ENCODE measurements around the gene BRD9. TPM values are rescaled to one million over a fixed set of nuclear protein-coding genes. Genes with fewer than 3 reads are reported as not detected.
"Not testable (repeated sequence)": the region's sequence is repeated elsewhere in the genome, so short reads cannot be mapped to it uniquely, and the experiment has no call there.

Gene BRD9
- total RNA-seq, 1 donor from 2014 or later = 22.4 TPM

DNA sequence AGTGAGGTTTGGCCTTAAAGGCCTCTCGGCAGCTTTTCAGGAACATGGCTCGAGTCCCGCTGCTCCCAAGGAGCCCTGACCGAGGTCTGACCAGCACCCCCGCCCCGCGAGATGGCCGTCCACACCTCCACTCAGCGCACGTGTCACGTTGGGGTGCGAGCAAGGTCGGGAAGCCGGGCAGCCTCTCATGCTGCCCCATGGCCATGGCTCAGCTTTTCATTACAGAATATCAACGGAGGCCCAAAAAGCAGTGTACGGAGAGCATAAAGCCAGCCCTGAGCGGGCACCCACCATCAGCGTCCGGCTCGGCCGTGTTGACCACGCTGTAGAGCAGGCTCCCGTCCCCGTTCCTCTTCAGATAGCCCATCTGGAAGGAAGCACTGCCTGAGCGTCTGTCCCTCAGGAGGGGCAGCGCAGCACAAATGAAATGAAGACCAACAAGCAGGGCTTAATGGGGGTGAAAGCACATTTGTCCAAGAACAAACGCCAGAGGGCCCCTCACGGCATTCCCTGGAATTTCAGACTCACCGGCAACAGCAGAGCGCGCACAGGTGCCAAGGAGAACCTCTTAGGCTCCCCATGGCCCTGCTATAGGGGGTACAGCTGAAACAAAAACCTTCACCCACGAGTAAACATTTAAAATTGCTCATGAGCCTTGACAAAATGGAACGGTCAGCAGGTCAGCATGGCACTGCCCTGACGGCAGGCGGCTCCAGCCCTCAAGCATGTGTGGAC, 11.6 kb downstream of the BRD9 start:
- Histone ChIP-seq H3K9ac (ENCODE audit: low read depth in 1 of 3, low read length in 3 of 3) (no peak overlapping the region), H3K27me3 (ENCODE audit: control insufficient read depth in 3 of 3, insufficient read depth in 3 of 3, low read length in 3 of 3) (no peaks in the 10 kb centered on the region), H3K36me3 (ENCODE audit: control insufficient read depth in 3 of 3, insufficient read depth in 3 of 3, low read length in 3 of 3) (peaks cover 69 to 74% (median 72%) of the 10 kb centered on the region in 3 donors), H3K27ac (ENCODE audit: low read depth, low read length) (no peak overlapping the region), H3K9me3 (ENCODE audit: control insufficient read depth in 3 of 3, low read length in 3 of 3) (no peaks in the 10 kb centered on the region), H3K4me3 (ENCODE audit: low read length in 3 of 3) (no peak overlapping the region), H3K4me1 (ENCODE audit: control insufficient read depth in 3 of 3, insufficient read depth in 3 of 3, low read length in 3 of 3) (no peaks in the 10 kb centered on the region)

DNA sequence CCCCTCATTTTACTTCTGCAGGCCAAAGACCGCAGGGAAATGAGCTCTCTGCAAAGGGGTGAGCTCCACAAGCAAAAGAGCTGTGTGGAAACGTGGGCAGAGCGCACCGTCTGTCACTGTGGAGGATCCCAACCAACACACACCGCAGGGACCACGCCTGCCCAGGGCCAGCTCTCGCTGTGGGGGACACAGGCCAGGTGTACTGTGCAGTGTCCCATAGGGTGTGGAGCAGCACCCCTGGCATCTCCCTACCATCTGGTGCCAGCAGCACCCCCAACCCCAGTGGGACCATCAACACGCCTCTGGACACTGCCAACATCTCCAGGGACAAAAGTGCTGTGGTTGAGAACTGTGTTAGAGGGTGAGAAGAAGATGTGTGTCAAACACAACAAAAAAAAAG, 13.9 kb downstream of the BRD9 start:
- H3K27ac ChIP-seq (ENCODE audit: low read depth, low read length); H3K4me1 ChIP-seq (ENCODE audit: control insufficient read depth in 3 of 3, insufficient read depth in 3 of 3, low read length in 3 of 3); H3K4me3 ChIP-seq (ENCODE audit: low read length in 3 of 3); H3K9ac ChIP-seq (ENCODE audit: low read depth in 1 of 3, low read length in 3 of 3); H3K9me3 ChIP-seq (ENCODE audit: control insufficient read depth in 3 of 3, low read length in 3 of 3); H3K27me3 ChIP-seq (ENCODE audit: control insufficient read depth in 3 of 3, insufficient read depth in 3 of 3, low read length in 3 of 3): not testable (repeated sequence)
- peaks cover 60 to 69% (median 69%) of the 10 kb centered on the region in 3 donors for H3K36me3 ChIP-seq (ENCODE audit: control insufficient read depth in 3 of 3, insufficient read depth in 3 of 3, low read length in 3 of 3)

DNA sequence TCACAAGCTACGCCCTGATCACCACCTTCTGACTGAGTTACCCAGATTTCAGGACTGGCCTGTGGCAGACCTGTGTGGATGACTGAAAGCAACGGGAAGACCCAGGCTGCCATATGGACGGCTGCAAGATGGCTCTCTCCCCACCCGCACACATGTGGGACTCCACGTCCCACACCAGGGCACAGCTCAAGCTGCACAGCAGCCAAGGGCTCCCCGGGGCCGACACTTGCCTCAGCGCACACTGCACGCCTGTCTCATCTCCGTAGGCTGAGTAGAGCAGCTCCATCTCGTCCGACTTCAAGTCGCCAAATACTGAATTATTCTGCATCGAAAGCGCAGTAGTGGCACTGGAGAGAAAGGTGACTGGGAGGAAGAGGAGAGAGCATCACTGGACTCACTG, 14.5 kb downstream of the BRD9 start:
- H3K27ac ChIP-seq (ENCODE audit: low read depth, low read length) = no peak overlapping the region
- H3K4me3 ChIP-seq (ENCODE audit: low read length in 3 of 3) = no peak overlapping the region
- no peaks in the 10 kb centered on the region for H3K4me1 ChIP-seq (ENCODE audit: control insufficient read depth in 3 of 3, insufficient read depth in 3 of 3, low read length in 3 of 3)
- H3K36me3 ChIP-seq (ENCODE audit: control insufficient read depth in 3 of 3, insufficient read depth in 3 of 3, low read length in 3 of 3) = peaks cover 58 to 68% (median 67%) of the 10 kb centered on the region in 3 donors
- no peaks in the 10 kb centered on the region for H3K9me3 ChIP-seq (ENCODE audit: control insufficient read depth in 3 of 3, low read length in 3 of 3)
- H3K27me3 ChIP-seq (ENCODE audit: control insufficient read depth in 3 of 3, insufficient read depth in 3 of 3, low read length in 3 of 3) = no peaks in the 10 kb centered on the region
- H3K9ac ChIP-seq (ENCODE audit: low read depth in 1 of 3, low read length in 3 of 3) = no peak overlapping the region

DNA sequence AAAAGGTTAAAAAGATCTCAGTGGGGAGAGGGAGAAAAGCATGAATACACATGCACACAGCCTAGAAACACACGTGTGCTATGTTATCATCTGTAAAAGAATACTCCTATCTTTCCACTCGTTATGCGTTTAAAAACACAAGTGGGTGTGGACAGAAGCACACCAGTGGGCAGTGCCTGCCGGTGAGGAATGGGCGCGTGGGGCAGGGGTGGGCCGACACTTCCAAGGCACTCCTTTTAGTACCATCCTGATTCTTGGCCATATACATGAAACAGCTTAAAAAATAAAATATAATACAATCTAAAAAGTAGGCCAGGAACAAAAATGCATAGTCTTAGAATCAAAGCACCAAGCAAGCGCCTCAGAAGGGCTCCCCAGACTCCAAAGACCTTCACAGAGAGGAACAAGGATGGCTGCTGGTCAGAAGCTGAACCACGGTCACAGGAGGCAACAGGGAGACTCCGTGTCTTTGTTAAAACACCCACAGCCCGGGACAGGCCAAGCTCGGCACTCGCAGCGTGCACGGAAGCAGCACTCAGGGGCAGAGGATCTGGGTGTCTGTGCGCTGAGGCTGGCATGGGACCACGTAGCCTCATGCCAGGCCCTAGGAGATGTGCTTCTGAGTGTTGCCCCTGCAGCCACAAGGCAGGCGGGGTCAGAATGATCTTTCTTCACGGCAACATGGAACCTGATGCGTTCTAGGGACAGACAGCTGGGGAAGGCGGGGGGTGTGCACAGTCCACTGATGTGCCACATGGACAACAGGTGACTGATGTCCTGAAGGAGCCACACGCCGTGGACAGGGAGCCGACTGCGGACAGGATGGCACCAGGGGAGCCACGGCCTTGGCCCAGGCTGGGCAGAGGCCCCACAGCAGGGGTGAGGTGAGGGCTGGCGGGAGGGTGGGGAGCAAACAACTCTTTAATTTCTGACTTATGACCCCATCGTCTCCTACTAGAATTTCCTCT, 15.9 kb downstream of the BRD9 start:
- Histone ChIP-seq H3K27me3 (ENCODE audit: control insufficient read depth in 3 of 3, insufficient read depth in 3 of 3, low read length in 3 of 3) (no peaks in the 10 kb centered on the region), H3K9me3 (ENCODE audit: control insufficient read depth in 3 of 3, low read length in 3 of 3) (no peaks in the 10 kb centered on the region), H3K4me3 (ENCODE audit: low read length in 3 of 3) (no peak overlapping the region), H3K9ac (ENCODE audit: low read depth in 1 of 3, low read length in 3 of 3) (no peak overlapping the region), H3K27ac (ENCODE audit: low read depth, low read length) (no peak overlapping the region), H3K36me3 (ENCODE audit: control insufficient read depth in 3 of 3, insufficient read depth in 3 of 3, low read length in 3 of 3) (peaks cover 54 to 65% (median 64%) of the 10 kb centered on the region in 3 donors), H3K4me1 (ENCODE audit: control insufficient read depth in 3 of 3, insufficient read depth in 3 of 3, low read length in 3 of 3) (no peaks in the 10 kb centered on the region)

DNA sequence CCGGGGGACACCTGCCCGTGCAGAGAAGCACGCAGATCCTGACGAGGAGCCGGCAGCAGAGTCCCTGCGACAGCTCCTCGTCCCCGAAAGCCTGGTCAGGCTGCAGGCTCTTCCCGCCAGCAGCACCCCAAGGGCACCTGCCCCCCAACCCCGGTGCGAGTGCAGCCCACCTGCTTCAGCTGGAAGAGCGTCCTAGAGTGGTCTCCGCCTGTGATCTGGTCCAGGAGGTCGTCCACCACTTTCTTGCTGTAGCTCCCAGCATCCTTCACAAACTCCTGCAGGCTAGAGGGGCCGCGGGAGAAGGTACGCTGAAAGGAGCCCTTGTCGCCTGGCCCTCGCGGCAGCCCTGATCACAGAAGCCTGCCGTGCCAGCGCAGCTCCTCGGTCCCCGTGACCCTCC, 16.7 kb downstream of the BRD9 start:
- H3K4me3 ChIP-seq (ENCODE audit: low read length in 3 of 3) = no peak overlapping the region
- H3K9me3 ChIP-seq (ENCODE audit: control insufficient read depth in 3 of 3, low read length in 3 of 3) = no peaks in the 10 kb centered on the region
- no peaks in the 10 kb centered on the region for H3K27me3 ChIP-seq (ENCODE audit: control insufficient read depth in 3 of 3, insufficient read depth in 3 of 3, low read length in 3 of 3)
- H3K27ac ChIP-seq (ENCODE audit: low read depth, low read length) = no peak overlapping the region
- H3K4me1 ChIP-seq (ENCODE audit: control insufficient read depth in 3 of 3, insufficient read depth in 3 of 3, low read length in 3 of 3) = no peaks in the 10 kb centered on the region
- H3K36me3 ChIP-seq (ENCODE audit: control insufficient read depth in 3 of 3, insufficient read depth in 3 of 3, low read length in 3 of 3) = peaks cover 49 to 65% (median 64%) of the 10 kb centered on the region in 3 donors
- H3K9ac ChIP-seq (ENCODE audit: low read depth in 1 of 3, low read length in 3 of 3) = no peak overlapping the region

DNA sequence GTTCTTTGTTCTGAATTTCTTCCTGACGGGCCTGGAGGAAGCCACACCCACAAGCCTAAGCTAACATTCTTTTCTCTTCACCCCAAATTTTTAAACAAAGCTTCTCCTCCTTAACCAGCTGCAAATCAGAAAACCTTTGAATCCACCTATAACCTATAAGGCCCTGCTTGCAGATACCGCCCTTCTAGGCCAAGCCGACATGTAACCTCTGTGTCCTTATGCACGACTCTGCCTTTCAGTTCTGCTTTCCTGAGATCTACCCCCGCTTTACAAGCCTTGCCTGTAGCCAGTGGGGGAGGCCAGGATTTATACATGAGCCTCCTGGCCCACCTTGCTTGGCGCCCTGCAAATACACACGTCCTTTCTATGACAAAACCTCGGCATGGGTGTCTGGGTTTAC, 19.3 kb downstream of the BRD9 start:
- H3K36me3 ChIP-seq (ENCODE audit: control insufficient read depth in 3 of 3, insufficient read depth in 3 of 3, low read length in 3 of 3) = peaks cover 67 to 87% (median 84%) of the 10 kb centered on the region in 3 donors
- H3K9me3 ChIP-seq (ENCODE audit: control insufficient read depth in 3 of 3, low read length in 3 of 3) = no peaks in the 10 kb centered on the region
- H3K9ac ChIP-seq (ENCODE audit: low read depth in 1 of 3, low read length in 3 of 3) = no peak overlapping the region
- H3K27me3 ChIP-seq (ENCODE audit: control insufficient read depth in 3 of 3, insufficient read depth in 3 of 3, low read length in 3 of 3) = no peaks in the 10 kb centered on the region
- no peak overlapping the region for H3K4me3 ChIP-seq (ENCODE audit: low read length in 3 of 3)
- no peak overlapping the region for H3K27ac ChIP-seq (ENCODE audit: low read depth, low read length)
- H3K4me1 ChIP-seq (ENCODE audit: control insufficient read depth in 3 of 3, insufficient read depth in 3 of 3, low read length in 3 of 3) = no peaks in the 10 kb centered on the region

DNA sequence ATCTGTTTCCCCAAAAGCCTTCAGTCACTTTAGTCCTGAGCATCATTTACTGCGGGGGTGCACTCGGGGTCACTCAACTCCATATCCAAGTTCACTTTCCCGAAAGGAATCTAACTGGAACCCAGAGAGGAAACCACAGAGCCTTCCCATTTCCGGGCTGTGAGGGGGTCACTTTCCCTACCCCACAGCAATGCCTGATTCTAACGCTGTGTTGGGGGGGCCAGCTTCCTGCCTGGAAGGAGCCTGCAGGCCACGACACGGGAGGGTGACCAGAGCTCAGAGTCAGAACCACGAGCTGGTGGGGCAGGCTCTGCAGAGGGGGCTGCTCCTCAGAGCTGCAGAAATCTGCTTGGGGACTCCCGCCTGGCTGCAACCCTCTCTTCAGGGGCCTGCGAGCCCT, 20.3 kb downstream of the BRD9 start:
- Histone ChIP-seq H3K9me3 (ENCODE audit: control insufficient read depth in 3 of 3, low read length in 3 of 3) (no peaks in the 10 kb centered on the region), H3K4me1 (ENCODE audit: control insufficient read depth in 3 of 3, insufficient read depth in 3 of 3, low read length in 3 of 3) (no peaks in the 10 kb centered on the region), H3K9ac (ENCODE audit: low read depth in 1 of 3, low read length in 3 of 3) (no peak overlapping the region), H3K27me3 (ENCODE audit: control insufficient read depth in 3 of 3, insufficient read depth in 3 of 3, low read length in 3 of 3) (no peaks in the 10 kb centered on the region), H3K36me3 (ENCODE audit: control insufficient read depth in 3 of 3, insufficient read depth in 3 of 3, low read length in 3 of 3) (peaks cover 60 to 85% (median 78%) of the 10 kb centered on the region in 3 donors), H3K4me3 (ENCODE audit: low read length in 3 of 3) (no peak overlapping the region), H3K27ac (ENCODE audit: low read depth, low read length) (no peak overlapping the region)

DNA sequence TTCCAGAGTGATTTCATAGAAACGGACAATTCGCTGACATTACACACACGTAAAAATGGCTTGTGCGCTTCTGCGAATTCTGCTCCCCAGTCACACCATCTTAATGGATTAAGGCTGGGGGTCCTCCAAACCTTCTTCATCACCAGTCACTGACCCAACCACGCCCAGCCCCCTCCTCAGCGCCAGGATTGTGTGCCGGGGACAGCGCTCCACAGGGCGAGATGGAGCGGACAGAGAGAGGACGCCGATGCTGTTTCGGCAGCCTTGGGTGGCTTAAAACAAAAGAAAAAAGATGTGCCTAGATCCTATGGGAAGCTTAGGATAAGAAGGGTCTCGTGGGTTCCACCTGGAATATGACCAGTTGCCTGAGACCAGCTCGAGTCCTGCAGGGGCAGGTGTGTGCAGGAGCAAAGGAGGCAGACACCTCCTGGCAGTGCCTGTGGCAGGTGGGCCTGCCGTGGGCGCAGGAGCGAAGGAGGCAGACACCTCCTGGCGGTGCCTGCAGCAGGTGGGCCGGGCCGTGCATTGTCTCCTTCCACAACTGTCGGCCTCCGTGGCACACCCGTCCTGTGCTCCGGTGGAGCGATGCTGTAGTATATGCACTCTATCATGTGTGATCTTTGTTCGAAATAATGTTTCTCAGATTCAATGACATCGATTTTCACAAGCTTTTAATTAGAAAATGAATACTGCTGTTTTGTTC, 20.9 kb downstream of the BRD9 start:
- Histone ChIP-seq H3K4me3 (ENCODE audit: low read length in 3 of 3) (no peak overlapping the region), H3K27ac (ENCODE audit: low read depth, low read length) (no peak overlapping the region), H3K9me3 (ENCODE audit: control insufficient read depth in 3 of 3, low read length in 3 of 3) (no peaks in the 10 kb centered on the region), H3K36me3 (ENCODE audit: control insufficient read depth in 3 of 3, insufficient read depth in 3 of 3, low read length in 3 of 3) (peaks cover 57 to 85% (median 76%) of the 10 kb centered on the region in 3 donors), H3K27me3 (ENCODE audit: control insufficient read depth in 3 of 3, insufficient read depth in 3 of 3, low read length in 3 of 3) (no peaks in the 10 kb centered on the region), H3K4me1 (ENCODE audit: control insufficient read depth in 3 of 3, insufficient read depth in 3 of 3, low read length in 3 of 3) (no peaks in the 10 kb centered on the region), H3K9ac (ENCODE audit: low read depth in 1 of 3, low read length in 3 of 3) (no peak overlapping the region)

DNA sequence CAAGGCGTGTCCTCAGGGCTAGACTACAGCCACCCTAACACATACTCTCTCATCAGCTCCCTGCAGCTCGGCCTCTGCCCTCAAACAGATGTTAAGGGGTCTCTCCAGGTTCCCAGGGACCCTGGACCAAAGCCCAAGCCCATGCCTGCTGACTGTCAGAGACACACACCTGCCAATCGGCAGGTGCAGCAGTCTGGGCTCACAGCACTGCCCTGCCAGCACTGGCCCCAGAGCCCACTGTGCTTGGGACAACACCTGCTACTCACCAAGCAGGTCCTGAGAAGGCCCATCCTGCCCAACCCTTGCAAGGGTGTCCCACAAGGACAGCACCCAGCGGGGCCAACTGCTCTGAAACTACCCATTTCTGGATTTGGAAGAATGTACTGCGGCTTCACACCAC, 21.6 kb downstream of the BRD9 start:
- no peak overlapping the region for H3K4me3 ChIP-seq (ENCODE audit: low read length in 3 of 3)
- no peaks in the 10 kb centered on the region for H3K4me1 ChIP-seq (ENCODE audit: control insufficient read depth in 3 of 3, insufficient read depth in 3 of 3, low read length in 3 of 3)
- H3K9me3 ChIP-seq (ENCODE audit: control insufficient read depth in 3 of 3, low read length in 3 of 3) = no peaks in the 10 kb centered on the region
- no peaks in the 10 kb centered on the region for H3K27me3 ChIP-seq (ENCODE audit: control insufficient read depth in 3 of 3, insufficient read depth in 3 of 3, low read length in 3 of 3)
- H3K27ac ChIP-seq (ENCODE audit: low read depth, low read length) = no peak overlapping the region
- H3K9ac ChIP-seq (ENCODE audit: low read depth in 1 of 3, low read length in 3 of 3) = no peak overlapping the region
- peaks cover 50 to 85% (median 73%) of the 10 kb centered on the region in 3 donors for H3K36me3 ChIP-seq (ENCODE audit: control insufficient read depth in 3 of 3, insufficient read depth in 3 of 3, low read length in 3 of 3)

Measured in skeletal muscle tissue (tissue), 4 donors.